Esophagus squamous epithelium (tissue), 5 donors: ENCODE measurements around the gene CATSPER3. TPM values are rescaled to one million over a fixed set of nuclear protein-coding genes. Genes with fewer than 3 reads are reported as not detected.

Experiments
- DNase-seq: peaks from one replicate; lab custom pipeline; 2025; lab: John Stamatoyannopoulos, UW
- H3K27ac ChIP-seq, 4 donors: fragments of 200-600 bp; sonication (generic); one replicate each; pipeline ENCODE4 v1.5.1; 2016 to 2019; ENCODE audit warnings: mild to moderate bottlenecking in 1 of 4
- H3K27me3 ChIP-seq, 4 donors: fragments of 200-600 bp; sonication (generic); 1 replicate in 3 of 4; 2 replicates in 1 of 4; pipeline versions ENCODE4 v1.5.1 to v1.6.0; 2017 to 2021; ENCODE audit warnings: antibody characterized with exemption in 1 of 4
- H3K36me3 ChIP-seq, 3 donors: fragments of 200-600 bp; sonication (generic); one replicate each; pipeline ENCODE4 v1.5.1; 2016 to 2019
- H3K4me1 ChIP-seq, 3 donors: fragments of 200-600 bp; sonication (generic); one replicate each; pipeline ENCODE4 v1.5.1; 2017 to 2019
- H3K4me3 ChIP-seq, 4 donors: fragments of 200-600 bp; sonication (generic); 1 replicate in 3 of 4; 2 replicates in 1 of 4; pipeline ENCODE4 v1.5.1; 2016 to 2019; ENCODE audit warnings: mild to moderate bottlenecking in 2 of 4, moderate library complexity in 1 of 4
- H3K9me3 ChIP-seq, 3 donors: fragments of 200-600 bp; sonication (generic); one replicate each; pipeline ENCODE4 v1.5.1; 2016 to 2019
- CTCF ChIP-seq, 6 experiments: fragments of 450-650 bp in 4 of 6; fragments of 200-600 bp in 2 of 6; sonication (generic) in 2 of 6; IDR thresholded peaks; one replicate each; pipeline ENCODE4 v1.5.1; 2016 to 2019; ENCODE audit warnings: antibody characterized with exemption in 6 of 6, mild to moderate bottlenecking in 4 of 6, moderate library complexity in 4 of 6
- POLR2A ChIP-seq, 4 donors: fragments of 450-650 bp; IDR thresholded peaks; one replicate each; pipeline ENCODE4 v1.6.1; 2017; ENCODE audit warnings: antibody characterized with exemption in 4 of 4, mild to moderate bottlenecking in 4 of 4, moderate library complexity in 3 of 4
- WGBS, 2 donors: methylation state at CpG; one replicate each; pipeline ENCODE4 v1.1.5; 2018; 5-methylcytosine and 5-hydroxymethylcytosine counted together
- intact Hi-C: fragments of 100-400 bp; cut with DNase I; formaldehyde crosslinking; loops from one replicate; pipeline ENCODE4 v1.15.0; 2022
- total RNA-seq, 4 donors: library from RNA; depleted of rRNA; stranded (reverse); fragments of >200 nt; gene quantifications; one replicate each; pipeline ENCODE4 v1.1.0, GENCODE V29; 2016
- donor health status: DM: yes; HTN: yes; CAD: no.

Gene CATSPER3
- total RNA-seq, 4 donors from 2014 or later = 0.23 to 0.76 TPM; not detected in 2

GRCh38 chr5:135034963-135035677 is 67.4 kb downstream of the CATSPER3 start:
- no peak for DNase-seq
- TF ChIP-seq POLR2A (IDR thresholded peaks at IDR 0.05) (no peak), CTCF (IDR thresholded peaks at IDR 0.05) (no peak)
- Histone ChIP-seq H3K4me1 (peaks cover 14 to 77% (median 29%) of the 10 kb centered on the region in 3 donors), H3K4me3 (peak overlapping the region; percentile 79 to 92 (median 88)), H3K36me3 (peaks cover 0 to 25% (median 25%) of the 10 kb centered on the region in 3 donors), H3K27ac (peak overlapping the region; percentile 96 to 99 (median 98)), H3K9me3 (no peaks in the 10 kb centered on the region), H3K27me3 (peaks cover 0 to 99% (median 2%) of the 10 kb centered on the region in 4 donors)
- intact Hi-C loops = loop anchor here (10.0 kb wide), 1 partner anchor 100 kb away; no protein-coding TSS in a partner anchor
- 20 to 32% methylated on average over 4 to 7 of the region's 14 CpGs for WGBS, 2 donors

- Histone ChIP-seq H3K9me3 (no peaks in the 10 kb centered on the region), H3K27ac (peak overlapping the region; percentile 96 to 99 (median 98)), H3K4me3 (peak overlapping the region; percentile 79 to 92 (median 88)), H3K36me3 (peaks cover 0 to 22% (median 22%) of the 10 kb centered on the region in 3 donors), H3K4me1 (peaks cover 16 to 80% (median 35%) of the 10 kb centered on the region in 3 donors), H3K27me3 (peaks cover 0 to 99% (median 2%) of the 10 kb centered on the region in 4 donors)
- TF ChIP-seq CTCF (IDR thresholded peaks at IDR 0.05) (no peak), POLR2A (IDR thresholded peaks at IDR 0.05) (no peak)
- intact Hi-C loops = loop anchor here (10.0 kb wide), 1 partner anchor 99 kb away; no protein-coding TSS in a partner anchor
- 28 to 47% methylated on average over 2 to 6 of the region's 6 CpGs for WGBS, 2 donors
- DNase-seq = no peak
These were observed 67.9 kb downstream of the CATSPER3 start for GRCh38 chr5:135035678-135036030.

- H3K27ac ChIP-seq = peak overlapping the region; percentile 96 to 99 (median 98)
- H3K4me1 ChIP-seq = peaks cover 22 to 81% (median 41%) of the 10 kb centered on the region in 3 donors
- TF ChIP-seq CTCF (IDR thresholded peaks at IDR 0.05) = no peak
- no peak for TF ChIP-seq POLR2A (IDR thresholded peaks at IDR 0.05)
- intact Hi-C loops = loop anchor here (10.0 kb wide), 1 partner anchor 98 kb away; no protein-coding TSS in a partner anchor
- H3K4me3 ChIP-seq = peak overlapping the region; percentile 63 to 90 (median 82)
- 22 to 35% methylated on average over 3 to 4 of the region's 4 CpGs for WGBS, 2 donors
- H3K36me3 ChIP-seq = peaks cover 0 to 14% (median 14%) of the 10 kb centered on the region in 3 donors
- no peak for DNase-seq
- H3K9me3 ChIP-seq = no peaks in the 10 kb centered on the region
- H3K27me3 ChIP-seq = peaks cover 0 to 99% (median 0%) of the 10 kb centered on the region in 4 donors
These were observed 68.7 kb downstream of the CATSPER3 start for GRCh38 chr5:135036405-135036804.

GRCh38 chr5:135037519-135038204 is 70.0 kb downstream of the CATSPER3 start:
- peaks cover 22 to 93% (median 41%) of the 10 kb centered on the region in 3 donors for H3K4me1 ChIP-seq
- 4 to 9% methylated on average over 10 of the region's 11 CpGs for WGBS, 2 donors
- H3K27me3 ChIP-seq = peaks cover 0 to 92% (median 0%) of the 10 kb centered on the region in 4 donors
- TF ChIP-seq CTCF (IDR thresholded peaks at IDR 0.05) (peak in 2 of 6 experiments; percentile 37 to 49), POLR2A (IDR thresholded peaks at IDR 0.05) (no peak)
- no peak for DNase-seq
- intact Hi-C loops = loop anchor here (10.0 kb wide), 1 partner anchor 97 kb away; no protein-coding TSS in a partner anchor
- H3K27ac ChIP-seq = peak overlapping the region; percentile 96 to 99 (median 98)
- peak overlapping the region; percentile 63 to 90 (median 82) for H3K4me3 ChIP-seq
- H3K36me3 ChIP-seq = peaks cover 0 to 12% (median 10%) of the 10 kb centered on the region in 3 donors
- H3K9me3 ChIP-seq = no peaks in the 10 kb centered on the region
